ENCODE measurements around the gene RFC3. TPM values are rescaled to one million over a fixed set of nuclear protein-coding genes. Genes with fewer than 3 reads are reported as not detected.

The RFC3 gene
- total and polyA plus RNA-seq, 2 of the 13 experiments (the other 11 are each of a cell fraction or from before 2014, with no cell fraction given), result 16.0 to 55.7 TPM

- TF ChIP-seq, protein P1, sequence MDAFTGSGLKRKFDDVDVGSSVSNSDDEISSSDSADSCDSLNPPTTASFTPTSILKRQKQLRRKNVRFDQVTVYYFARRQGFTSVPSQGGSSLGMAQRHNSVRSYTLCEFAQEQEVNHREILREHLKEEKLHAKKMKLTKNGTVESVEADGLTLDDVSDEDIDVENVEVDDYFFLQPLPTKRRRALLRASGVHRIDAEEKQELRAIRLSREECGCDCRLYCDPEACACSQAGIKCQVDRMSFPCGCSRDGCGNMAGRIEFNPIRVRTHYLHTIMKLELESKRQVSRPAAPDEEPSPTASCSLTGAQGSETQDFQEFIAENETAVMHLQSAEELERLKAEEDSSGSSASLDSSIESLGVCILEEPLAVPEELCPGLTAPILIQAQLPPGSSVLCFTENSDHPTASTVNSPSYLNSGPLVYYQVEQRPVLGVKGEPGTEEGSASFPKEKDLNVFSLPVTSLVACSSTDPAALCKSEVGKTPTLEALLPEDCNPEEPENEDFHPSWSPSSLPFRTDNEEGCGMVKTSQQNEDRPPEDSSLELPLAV (CRISPR knock-in tag; conservative IDR thresholded peaks at IDR 0.05; ENCODE audit: low read depth), result peak; percentile 92; the same call in 1 of the 2 replicates
- TF ChIP-seq SMAD3 (CRISPR knock-in tag; IDR thresholded peaks at IDR 0.05) (peak; percentile 93), TGIF2 (CRISPR knock-in tag; IDR thresholded peaks at IDR 0.05) (peak; percentile 98), SMYD3 (CRISPR knock-in tag; IDR thresholded peaks at IDR 0.05) (peak; percentile 75; the same call in 1 of the 2 replicates), NFE2 (CRISPR knock-in tag; IDR thresholded peaks at IDR 0.05) (no peak), PATZ1 (CRISPR knock-in tag; IDR thresholded peaks at IDR 0.05) (peak; percentile 65), ZNF563 (CRISPR knock-in tag; IDR thresholded peaks at IDR 0.05) (no peak), TBP (CRISPR knock-in tag; IDR thresholded peaks at IDR 0.05) (no peak), NCOA2 (CRISPR knock-in tag; IDR thresholded peaks at IDR 0.05) (peak; percentile 32; the same call in 1 of the 2 replicates), ZNF101 (CRISPR knock-in tag; IDR thresholded peaks at IDR 0.05; ENCODE audit: borderline replicate concordance, low read depth) (no peak), ZNF224 (CRISPR knock-in tag; IDR thresholded peaks at IDR 0.05) (0 out of 2 replicates have a peak, but pooled peaks have one; percentile 46), ZNF883 (CRISPR knock-in tag; IDR thresholded peaks at IDR 0.05; ENCODE audit: not compliant biosample characterization) (peak; percentile 87), SNAI1 (CRISPR knock-in tag; IDR thresholded peaks at IDR 0.05; ENCODE audit: borderline replicate concordance) (0 out of 2 replicates have a peak, but pooled peaks have one; percentile 74), ZNF501 (CRISPR knock-in tag; IDR thresholded peaks at IDR 0.05) (peak; percentile 20; the same call in 1 of the 2 replicates), ZNF629 (CRISPR knock-in tag; conservative IDR thresholded peaks at IDR 0.05) (no peak), HOXD1 (CRISPR knock-in tag; IDR thresholded peaks at IDR 0.05) (peak; percentile 53; the same call in 1 of the 2 replicates)
- TF ChIP-seq, protein P2, sequence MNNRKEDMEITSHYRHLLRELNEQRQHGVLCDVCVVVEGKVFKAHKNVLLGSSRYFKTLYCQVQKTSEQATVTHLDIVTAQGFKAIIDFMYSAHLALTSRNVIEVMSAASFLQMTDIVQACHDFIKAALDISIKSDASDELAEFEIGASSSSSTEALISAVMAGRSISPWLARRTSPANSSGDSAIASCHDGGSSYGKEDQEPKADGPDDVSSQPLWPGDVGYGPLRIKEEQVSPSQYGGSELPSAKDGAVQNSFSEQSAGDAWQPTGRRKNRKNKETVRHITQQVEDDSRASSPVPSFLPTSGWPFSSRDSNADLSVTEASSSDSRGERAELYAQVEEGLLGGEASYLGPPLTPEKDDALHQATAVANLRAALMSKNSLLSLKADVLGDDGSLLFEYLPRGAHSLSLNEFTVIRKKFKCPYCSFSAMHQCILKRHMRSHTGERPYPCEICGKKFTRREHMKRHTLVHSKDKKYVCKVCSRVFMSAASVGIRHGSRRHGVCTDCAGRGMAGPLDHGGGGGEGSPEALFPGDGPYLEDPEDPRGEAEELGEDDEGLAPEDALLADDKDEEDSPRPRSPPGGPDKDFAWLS (CRISPR knock-in tag; IDR thresholded peaks at IDR 0.05; ENCODE audit: borderline replicate concordance), result no peak
- TF ChIP-seq, protein P3, sequence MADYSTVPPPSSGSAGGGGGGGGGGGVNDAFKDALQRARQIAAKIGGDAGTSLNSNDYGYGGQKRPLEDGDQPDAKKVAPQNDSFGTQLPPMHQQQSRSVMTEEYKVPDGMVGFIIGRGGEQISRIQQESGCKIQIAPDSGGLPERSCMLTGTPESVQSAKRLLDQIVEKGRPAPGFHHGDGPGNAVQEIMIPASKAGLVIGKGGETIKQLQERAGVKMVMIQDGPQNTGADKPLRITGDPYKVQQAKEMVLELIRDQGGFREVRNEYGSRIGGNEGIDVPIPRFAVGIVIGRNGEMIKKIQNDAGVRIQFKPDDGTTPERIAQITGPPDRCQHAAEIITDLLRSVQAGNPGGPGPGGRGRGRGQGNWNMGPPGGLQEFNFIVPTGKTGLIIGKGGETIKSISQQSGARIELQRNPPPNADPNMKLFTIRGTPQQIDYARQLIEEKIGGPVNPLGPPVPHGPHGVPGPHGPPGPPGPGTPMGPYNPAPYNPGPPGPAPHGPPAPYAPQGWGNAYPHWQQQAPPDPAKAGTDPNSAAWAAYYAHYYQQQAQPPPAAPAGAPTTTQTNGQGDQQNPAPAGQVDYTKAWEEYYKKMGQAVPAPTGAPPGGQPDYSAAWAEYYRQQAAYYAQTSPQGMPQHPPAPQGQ (CRISPR knock-in tag; IDR thresholded peaks at IDR 0.05; ENCODE audit: borderline replicate concordance), result no peak
- TF ChIP-seq, protein P4, sequence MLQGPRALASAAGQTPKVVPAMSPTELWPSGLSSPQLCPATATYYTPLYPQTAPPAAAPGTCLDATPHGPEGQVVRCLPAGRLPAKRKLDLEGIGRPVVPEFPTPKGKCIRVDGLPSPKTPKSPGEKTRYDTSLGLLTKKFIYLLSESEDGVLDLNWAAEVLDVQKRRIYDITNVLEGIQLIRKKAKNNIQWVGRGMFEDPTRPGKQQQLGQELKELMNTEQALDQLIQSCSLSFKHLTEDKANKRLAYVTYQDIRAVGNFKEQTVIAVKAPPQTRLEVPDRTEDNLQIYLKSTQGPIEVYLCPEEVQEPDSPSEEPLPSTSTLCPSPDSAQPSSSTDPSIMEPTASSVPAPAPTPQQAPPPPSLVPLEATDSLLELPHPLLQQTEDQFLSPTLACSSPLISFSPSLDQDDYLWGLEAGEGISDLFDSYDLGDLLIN (CRISPR knock-in tag; IDR thresholded peaks at IDR 0.05; ENCODE audit: borderline replicate concordance), result peak; percentile 73; the same call in 1 of the 2 replicates
Measured at GRCh38 chr13:33817901-33818706, at the start of gene RFC3 (continued).
